Neural progenitor cell (in vitro differentiated cells): ENCODE results near the gene MFAP1.
"Not testable (repeated sequence)": the region's sequence is repeated elsewhere in the genome, so short reads cannot be mapped to it uniquely, and the experiment has no call there.

Source experiments
- CTCF ChIP-seq: fragments of 200-600 bp; sonication (generic); IDR thresholded peaks from 2 replicates; pipeline ENCODE4 v1.5.1; 2017; ENCODE audit warnings: antibody characterized with exemption, mild to moderate bottlenecking
- EZH2 ChIP-seq: fragments of 200-600 bp; sonication (generic); IDR thresholded peaks from 2 replicates; pipeline ENCODE4 v1.6.1; 2017; ENCODE audit warnings: antibody characterized with exemption, mild to moderate bottlenecking, moderate library complexity

- not testable (repeated sequence) for TF ChIP-seq CTCF, EZH2
These were observed 7.1 kb upstream of the MFAP1 start for GRCh38 chr15:43831519-43832052.
